Keratinocyte (primary cell): ENCODE measurements around the gene EMX1. TPM values are rescaled to one million over a fixed set of nuclear protein-coding genes. Genes with fewer than 3 reads are reported as not detected.

ENCODE experiments used
- DNase-seq: peaks from one replicate; pipeline ENCODE4 v3.0.0-alpha.2; 2011; ENCODE audit warnings: low read depth, missing footprints, low spot score
- FAIRE-seq: peaks from 2 replicates; lab custom pipeline; 2011; peaks lifted over from hg19 to GRCh38; lab: Jason Lieb, UNC
- H2AFZ ChIP-seq: 2 replicates; pipeline ENCODE4 v1.6.0; 2012; ENCODE audit warnings: low read length, control low read depth, inconsistent platforms; ENCODE audit not compliant: control insufficient read depth
- H3K27ac ChIP-seq: 2 replicates; pipeline ENCODE4 v1.5.1; 2011; ENCODE audit warnings: low read length; ENCODE audit not compliant: control insufficient read depth, insufficient read depth
- H3K27me3 ChIP-seq: 3 replicates; pipeline ENCODE4 v1.6.0; 2011; ENCODE audit warnings: low read length; ENCODE audit not compliant: control insufficient read depth, insufficient read depth; ENCODE audit errors: extremely low read depth
- H3K36me3 ChIP-seq, 2 experiments: 2 replicates in 1 of 2; 3 replicates in 1 of 2; pipeline ENCODE4 v1.5.1; 2011; ENCODE audit warnings: low read length in 2 of 2, mild to moderate bottlenecking in 1 of 2; ENCODE audit not compliant: control insufficient read depth in 2 of 2, insufficient read depth in 2 of 2; ENCODE audit errors: extremely low read depth in 1 of 2
- H3K4me1 ChIP-seq: 3 replicates; pipeline ENCODE4 v1.5.1; 2011; ENCODE audit warnings: low read length; ENCODE audit not compliant: control insufficient read depth, insufficient read depth; ENCODE audit errors: extremely low read depth
- H3K4me2 ChIP-seq: 3 replicates; pipeline ENCODE4 v1.6.0; 2011; ENCODE audit warnings: low read depth, low read length; ENCODE audit not compliant: control insufficient read depth, insufficient read depth; ENCODE audit errors: extremely low read depth
- H3K4me3 ChIP-seq, 3 experiments: fragments of 200-600 bp in 1 of 3; sonication (generic) in 1 of 3; 2 replicates in 2 of 3; 3 replicates in 1 of 3; pipeline ENCODE4 v1.5.1; 2011 to 2016; ENCODE audit warnings: low read length in 3 of 3, mild to moderate bottlenecking in 3 of 3, control low read depth in 2 of 3, inconsistent platforms in 1 of 3, low read depth in 1 of 3, mixed read lengths in 1 of 3, mixed run types in 1 of 3, moderate library complexity in 1 of 3; ENCODE audit not compliant: control insufficient read depth in 2 of 3, insufficient read depth in 2 of 3; ENCODE audit errors: extremely low read depth in 1 of 3
- H3K79me2 ChIP-seq: 2 replicates; pipeline ENCODE4 v1.6.0; 2012; ENCODE audit warnings: low read length; ENCODE audit not compliant: control insufficient read depth, insufficient read depth
- H3K9ac ChIP-seq: 3 replicates; pipeline ENCODE4 v1.6.0; 2011; ENCODE audit warnings: low read length; ENCODE audit not compliant: control insufficient read depth, insufficient read depth; ENCODE audit errors: extremely low read depth
- H3K9me1 ChIP-seq: 3 replicates; pipeline ENCODE4 v1.6.0; 2011; ENCODE audit warnings: low read length; ENCODE audit not compliant: control insufficient read depth, insufficient read depth; ENCODE audit errors: extremely low read depth
- H3K9me3 ChIP-seq: 2 replicates; pipeline ENCODE4 v1.5.1; 2012; ENCODE audit warnings: low read depth, low read length; ENCODE audit not compliant: control insufficient read depth
- H4K20me1 ChIP-seq: 3 replicates; pipeline ENCODE4 v1.6.0; 2011; ENCODE audit warnings: low read length; ENCODE audit not compliant: control insufficient read depth, insufficient read depth; ENCODE audit errors: extremely low read depth
- EZH2 ChIP-seq: IDR thresholded peaks from one replicate; pipeline ENCODE4 v1.6.1; 2012; ENCODE audit warnings: inconsistent platforms, mild to moderate bottlenecking, low read length, moderate library complexity
- dilution Hi-C: fragments of 300-500 bp; cut with MboI; formaldehyde crosslinking; loops from one replicate; pipeline ENCODE4 v1.7.0; 2020; ENCODE audit warnings: low sequenced_read_pairs; ENCODE audit not compliant: extremely low pct_ligation_motif_present
- polyA plus RNA-seq, 5 experiments: library from polyadenylated mRNA; depleted of rRNA in 3 of 5; stranded (reverse) in 3 of 5; stranded (forward) in 1 of 5; unstranded in 1 of 5; fragments of >200 nt; gene quantifications; 1 replicate in 1 of 5; 2 replicates in 3 of 5; 3 replicates in 1 of 5; pipeline versions ENCODE4 v1.2.1 to v1.2.3, GENCODE V29; 2011 to 2012; ENCODE audit warnings: missing spikeins in 2 of 5, low read depth in 1 of 5, low replicate concordance in 1 of 5
- TF ChIP-seq, protein P1 (sequence below), 3 experiments: IDR thresholded peaks in 1 of 3; conservative IDR thresholded peaks in 1 of 3; optimal IDR thresholded peaks in 1 of 3; 2 replicates in 2 of 3; 3 replicates in 1 of 3; pipeline versions ENCODE3 to v1.5.1; 2011; ENCODE audit warnings: low read length in 3 of 3, mild to moderate bottlenecking in 3 of 3, moderate library complexity in 2 of 3, control low read depth in 1 of 3, inconsistent platforms in 1 of 3; ENCODE audit not compliant: insufficient read depth in 2 of 3; ENCODE audit errors: extremely low read depth in 1 of 3

The EMX1 gene
- polyA plus RNA-seq, 1 donor (not counting 4 experiments of a cell fraction or from before 2014, with no cell fraction given), result not detected

DNA sequence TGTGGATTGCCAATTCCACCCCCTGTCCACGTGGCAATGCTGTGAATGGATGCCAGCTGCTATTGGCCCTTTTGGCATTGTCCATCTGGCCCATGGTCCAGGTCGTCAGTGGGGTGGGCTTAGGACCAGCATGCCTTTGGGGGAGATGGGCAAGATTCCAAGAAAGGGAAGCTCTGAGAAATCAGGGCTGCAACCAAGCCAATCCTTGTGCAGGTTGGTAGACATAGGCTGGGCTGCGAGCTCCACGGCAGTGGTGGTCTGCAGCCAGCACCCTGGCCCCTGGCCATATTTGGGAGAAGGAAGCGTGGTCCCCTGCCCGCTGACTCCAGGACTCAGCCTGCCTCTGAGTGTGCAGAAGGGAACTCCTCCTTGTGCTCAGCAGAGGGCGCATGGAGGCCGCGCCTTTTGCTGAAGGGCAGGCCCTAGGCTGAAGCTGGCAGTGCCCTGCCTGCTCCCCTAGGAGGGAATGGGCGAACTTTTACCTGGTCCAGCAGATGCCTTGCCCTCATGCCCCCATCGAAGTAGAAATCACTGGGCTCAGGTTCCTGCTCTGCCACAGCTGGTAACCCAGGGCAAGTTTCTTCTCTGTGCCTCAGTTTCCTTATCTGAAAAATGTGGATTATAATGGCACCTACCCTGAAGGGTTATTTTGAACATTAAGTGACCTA lies 24.7 kb upstream of the EMX1 start:
- peaks cover 3% of the 10 kb centered on the region for H3K27me3 ChIP-seq
- H3K27ac ChIP-seq, result no peak overlapping the region
- H2AFZ ChIP-seq, result no peak overlapping the region
- H3K9me3 ChIP-seq, result no peaks in the 10 kb centered on the region
- H4K20me1 ChIP-seq, result peaks cover 5% of the 10 kb centered on the region
- peaks cover 12% of the 10 kb centered on the region in 2 experiments for H3K36me3 ChIP-seq
- FAIRE-seq (no peak), DNase-seq (no peak)
- H3K4me3 ChIP-seq, result no peak overlapping the region
- H3K4me2 ChIP-seq, result no peak overlapping the region
- no peak overlapping the region for H3K9ac ChIP-seq
- no peak for TF ChIP-seq EZH2
- TF ChIP-seq, protein P1, sequence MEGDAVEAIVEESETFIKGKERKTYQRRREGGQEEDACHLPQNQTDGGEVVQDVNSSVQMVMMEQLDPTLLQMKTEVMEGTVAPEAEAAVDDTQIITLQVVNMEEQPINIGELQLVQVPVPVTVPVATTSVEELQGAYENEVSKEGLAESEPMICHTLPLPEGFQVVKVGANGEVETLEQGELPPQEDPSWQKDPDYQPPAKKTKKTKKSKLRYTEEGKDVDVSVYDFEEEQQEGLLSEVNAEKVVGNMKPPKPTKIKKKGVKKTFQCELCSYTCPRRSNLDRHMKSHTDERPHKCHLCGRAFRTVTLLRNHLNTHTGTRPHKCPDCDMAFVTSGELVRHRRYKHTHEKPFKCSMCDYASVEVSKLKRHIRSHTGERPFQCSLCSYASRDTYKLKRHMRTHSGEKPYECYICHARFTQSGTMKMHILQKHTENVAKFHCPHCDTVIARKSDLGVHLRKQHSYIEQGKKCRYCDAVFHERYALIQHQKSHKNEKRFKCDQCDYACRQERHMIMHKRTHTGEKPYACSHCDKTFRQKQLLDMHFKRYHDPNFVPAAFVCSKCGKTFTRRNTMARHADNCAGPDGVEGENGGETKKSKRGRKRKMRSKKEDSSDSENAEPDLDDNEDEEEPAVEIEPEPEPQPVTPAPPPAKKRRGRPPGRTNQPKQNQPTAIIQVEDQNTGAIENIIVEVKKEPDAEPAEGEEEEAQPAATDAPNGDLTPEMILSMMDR (optimal IDR thresholded peaks at IDR 0.05 in 1 of 3, IDR thresholded peaks at IDR 0.05 in 1 of 3, conservative IDR thresholded peaks at IDR 0.05 in 1 of 3; ENCODE audit: extremely low read depth in 1 of 3, insufficient read depth in 2 of 3, low read length in 3 of 3), result peak in 2 of 3 experiments; percentile 70 to 79
- peaks cover 35% of the 10 kb centered on the region for H3K4me1 ChIP-seq
- peaks cover 2% of the 10 kb centered on the region for H3K79me2 ChIP-seq
- H3K9me1 ChIP-seq, result no peaks in the 10 kb centered on the region
- dilution Hi-C loops, result no loop called here

DNA sequence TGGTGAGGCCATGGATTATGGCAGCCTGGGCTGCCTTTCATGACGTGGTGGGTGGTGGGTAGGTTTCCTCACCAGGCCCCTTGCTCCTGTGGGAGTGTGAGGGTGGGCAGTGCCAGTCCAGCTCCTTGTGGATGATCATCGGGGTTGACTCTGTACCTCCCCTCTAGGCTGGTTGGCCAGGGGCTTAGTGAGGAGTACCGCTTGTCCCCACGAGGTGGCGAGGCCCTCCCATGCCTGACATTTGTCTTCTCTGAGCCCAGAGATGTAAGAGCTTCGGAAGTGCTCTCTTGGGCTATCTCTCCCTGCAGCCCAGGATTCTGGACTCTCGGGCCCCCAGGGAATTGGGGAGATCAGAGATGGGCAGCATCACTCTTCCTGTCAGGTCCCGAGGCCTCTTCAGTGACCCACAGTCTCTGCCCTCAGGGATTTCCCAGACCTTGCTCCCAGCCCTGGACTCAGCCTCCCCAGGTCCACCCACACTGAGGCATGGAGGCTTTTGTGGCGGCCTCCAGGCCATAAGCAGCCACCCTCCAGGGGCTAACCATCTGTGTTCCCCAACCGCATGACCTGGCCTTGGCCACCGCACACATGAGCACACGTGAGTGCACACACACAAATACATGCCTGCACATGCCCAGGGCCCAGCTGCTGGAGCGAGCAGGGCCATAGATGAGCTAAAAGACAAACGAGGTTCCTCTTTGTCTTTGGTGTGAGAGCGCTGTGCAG lies 23.6 kb upstream of the EMX1 start:
- H4K20me1 ChIP-seq, result peaks cover 5% of the 10 kb centered on the region
- H3K27ac ChIP-seq, result no peak overlapping the region
- DNase-seq (no peak), FAIRE-seq (no peak)
- no peaks in the 10 kb centered on the region for H3K9me1 ChIP-seq
- dilution Hi-C loops, result no loop called here
- H3K9ac ChIP-seq, result no peak overlapping the region
- no peak overlapping the region for H3K4me3 ChIP-seq
- no peaks in the 10 kb centered on the region for H3K79me2 ChIP-seq
- H3K36me3 ChIP-seq, result peaks cover 12% of the 10 kb centered on the region in 2 experiments
- no peak overlapping the region for H3K4me2 ChIP-seq
- no peak overlapping the region for H2AFZ ChIP-seq
- TF ChIP-seq EZH2, result no peak
- TF ChIP-seq, protein P1 (optimal IDR thresholded peaks at IDR 0.05 in 1 of 3, IDR thresholded peaks at IDR 0.05 in 1 of 3, conservative IDR thresholded peaks at IDR 0.05 in 1 of 3; ENCODE audit: extremely low read depth in 1 of 3, insufficient read depth in 2 of 3, low read length in 3 of 3), result peak in 2 of 3 experiments; percentile 79 to 81
- peaks cover 3% of the 10 kb centered on the region for H3K27me3 ChIP-seq
- H3K9me3 ChIP-seq, result no peaks in the 10 kb centered on the region
- peaks cover 30% of the 10 kb centered on the region for H3K4me1 ChIP-seq
